OCI-LY1 (cell line): Measurements from ENCODE around the gene OXSR1.

Experiments used
- H2AFZ ChIP-seq: fragments of 200-600 bp; sonication (generic), shearing (Covaris generic); 2 replicates; pipeline ENCODE4 v1.6.0; 2014; ENCODE audit warnings: antibody characterized with exemption, mild to moderate bottlenecking, low read length
- H3F3A ChIP-seq: fragments of 200-600 bp; sonication (generic), shearing (Covaris generic); 2 replicates; pipeline ENCODE4 v1.6.0; 2014; ENCODE audit warnings: mild to moderate bottlenecking, antibody characterized with exemption, low read length, moderate library complexity; ENCODE audit not compliant: insufficient read depth
- H3K27ac ChIP-seq: fragments of 200-600 bp; sonication (generic); 2 replicates; pipeline ENCODE4 v1.5.1; 2014; ENCODE audit warnings: low read length, mixed run types, mild to moderate bottlenecking, low read depth; ENCODE audit not compliant: poor library complexity, severe bottlenecking
- H3K27me3 ChIP-seq: fragments of 200-600 bp; sonication (generic); 2 replicates; pipeline ENCODE4 v1.6.0; 2014; ENCODE audit warnings: antibody characterized with exemption, mild to moderate bottlenecking, low read length, moderate library complexity; ENCODE audit not compliant: insufficient read depth
- H3K36me3 ChIP-seq: fragments of 200-600 bp; sonication (generic); 2 replicates; pipeline ENCODE4 v1.6.1; 2014; ENCODE audit warnings: mild to moderate bottlenecking, antibody characterized with exemption, low read length, moderate library complexity, mixed read lengths; ENCODE audit not compliant: insufficient read depth
- H3K4me1 ChIP-seq: fragments of 200-600 bp; sonication (generic); 2 replicates; pipeline ENCODE4 v1.5.1; 2014; ENCODE audit warnings: mild to moderate bottlenecking, low read length, moderate library complexity; ENCODE audit not compliant: insufficient read depth, severe bottlenecking
- H3K4me2 ChIP-seq: fragments of 200-600 bp; sonication (generic), shearing (Covaris generic); 2 replicates; pipeline ENCODE4 v1.6.1; 2014; ENCODE audit warnings: low read length
- H3K4me3 ChIP-seq: fragments of 200-600 bp; sonication (generic); 2 replicates; pipeline ENCODE4 v1.5.1; 2014; ENCODE audit warnings: low read length, low read depth, mild to moderate bottlenecking, mixed read lengths; ENCODE audit not compliant: poor library complexity, severe bottlenecking
- H3K79me2 ChIP-seq: fragments of 200-600 bp; shearing (Covaris generic); 2 replicates; pipeline ENCODE4 v1.6.1; 2016; ENCODE audit warnings: mixed run types, low read length, mixed read lengths; ENCODE audit not compliant: insufficient read depth
- H3K9ac ChIP-seq: fragments of 200-600 bp; sonication (generic), shearing (Covaris generic); 2 replicates; pipeline ENCODE4 v1.6.1; 2014; ENCODE audit warnings: mild to moderate bottlenecking, low read length, mixed read lengths
- H3K9me2 ChIP-seq: fragments of 200-600 bp; sonication (generic), shearing (Covaris generic); 2 replicates; pipeline ENCODE4 v1.6.1; 2014; ENCODE audit warnings: low read depth, mild to moderate bottlenecking, low read length, mixed read lengths
- H3K9me3 ChIP-seq: fragments of 200-600 bp; shearing (Covaris generic); 2 replicates; pipeline ENCODE4 v1.6.1; 2014; ENCODE audit warnings: low read length, mixed read lengths
- H4K20me1 ChIP-seq: fragments of 200-600 bp; sonication (generic), shearing (Covaris generic); 2 replicates; pipeline ENCODE4 v1.6.0; 2016; ENCODE audit warnings: mild to moderate bottlenecking, low read length; ENCODE audit not compliant: insufficient read depth
- EZH2 ChIP-seq: fragments of 200-600 bp; sonication (generic), shearing (Covaris generic); IDR thresholded peaks from 2 replicates; pipeline ENCODE4 v1.8.0; 2017; ENCODE audit warnings: borderline replicate concordance, mixed run types, mild to moderate bottlenecking, antibody characterized with exemption, low read length, moderate library complexity, mixed read lengths
- TF ChIP-seq, protein P1 (sequence below): fragments of 200-600 bp; sonication (generic), shearing (Covaris generic); IDR thresholded peaks from 2 replicates; pipeline ENCODE4 v1.5.1; 2017; ENCODE audit warnings: mild to moderate bottlenecking, antibody characterized with exemption, low read length, moderate library complexity, mixed read lengths

OXSR1 gene

DNA sequence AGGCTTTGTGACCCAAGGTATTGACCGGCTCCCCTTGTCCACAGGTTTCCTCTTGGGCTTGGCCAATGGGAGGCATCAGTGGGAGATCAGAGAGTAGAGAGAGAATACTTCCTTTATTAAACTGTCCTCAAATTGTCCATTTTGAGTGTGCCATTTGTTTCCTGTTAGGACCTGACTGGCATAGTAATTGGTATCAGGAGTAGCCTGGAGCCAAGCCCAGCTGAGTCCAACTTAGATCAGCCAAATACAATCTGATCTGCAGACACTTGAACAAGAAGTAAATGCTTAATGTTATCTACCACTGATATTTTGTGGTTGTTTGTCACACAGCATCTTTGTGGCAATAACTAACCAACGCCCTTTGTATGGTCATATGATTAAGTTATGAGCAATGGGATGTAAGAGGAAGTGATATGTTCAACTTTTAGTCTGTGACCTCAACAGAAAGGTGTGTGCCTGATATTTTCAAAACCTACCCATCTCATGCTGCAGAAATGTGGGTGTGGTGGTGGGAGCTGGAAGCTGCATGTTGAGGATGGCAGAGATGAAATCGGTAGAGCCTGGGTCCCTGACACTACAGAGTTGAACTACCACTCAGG, 13.6 kb upstream of the OXSR1 start:
- Histone ChIP-seq H3K9me2 (no peaks in the 10 kb centered on the region), H3K27me3 (no peaks in the 10 kb centered on the region), H3K79me2 (no peaks in the 10 kb centered on the region), H3K4me1 (peaks cover 8% of the 10 kb centered on the region), H3K36me3 (no peaks in the 10 kb centered on the region), H3F3A (no peaks in the 10 kb centered on the region), H4K20me1 (no peaks in the 10 kb centered on the region), H3K9me3 (peaks cover 9% of the 10 kb centered on the region), H3K9ac (no peak overlapping the region), H3K27ac (no peak overlapping the region), H3K4me3 (no peak overlapping the region), H3K4me2 (no peak overlapping the region), H2AFZ (no peak overlapping the region)
- TF ChIP-seq EZH2, result no peak
- TF ChIP-seq, protein P1, sequence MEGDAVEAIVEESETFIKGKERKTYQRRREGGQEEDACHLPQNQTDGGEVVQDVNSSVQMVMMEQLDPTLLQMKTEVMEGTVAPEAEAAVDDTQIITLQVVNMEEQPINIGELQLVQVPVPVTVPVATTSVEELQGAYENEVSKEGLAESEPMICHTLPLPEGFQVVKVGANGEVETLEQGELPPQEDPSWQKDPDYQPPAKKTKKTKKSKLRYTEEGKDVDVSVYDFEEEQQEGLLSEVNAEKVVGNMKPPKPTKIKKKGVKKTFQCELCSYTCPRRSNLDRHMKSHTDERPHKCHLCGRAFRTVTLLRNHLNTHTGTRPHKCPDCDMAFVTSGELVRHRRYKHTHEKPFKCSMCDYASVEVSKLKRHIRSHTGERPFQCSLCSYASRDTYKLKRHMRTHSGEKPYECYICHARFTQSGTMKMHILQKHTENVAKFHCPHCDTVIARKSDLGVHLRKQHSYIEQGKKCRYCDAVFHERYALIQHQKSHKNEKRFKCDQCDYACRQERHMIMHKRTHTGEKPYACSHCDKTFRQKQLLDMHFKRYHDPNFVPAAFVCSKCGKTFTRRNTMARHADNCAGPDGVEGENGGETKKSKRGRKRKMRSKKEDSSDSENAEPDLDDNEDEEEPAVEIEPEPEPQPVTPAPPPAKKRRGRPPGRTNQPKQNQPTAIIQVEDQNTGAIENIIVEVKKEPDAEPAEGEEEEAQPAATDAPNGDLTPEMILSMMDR, result no peak

DNA sequence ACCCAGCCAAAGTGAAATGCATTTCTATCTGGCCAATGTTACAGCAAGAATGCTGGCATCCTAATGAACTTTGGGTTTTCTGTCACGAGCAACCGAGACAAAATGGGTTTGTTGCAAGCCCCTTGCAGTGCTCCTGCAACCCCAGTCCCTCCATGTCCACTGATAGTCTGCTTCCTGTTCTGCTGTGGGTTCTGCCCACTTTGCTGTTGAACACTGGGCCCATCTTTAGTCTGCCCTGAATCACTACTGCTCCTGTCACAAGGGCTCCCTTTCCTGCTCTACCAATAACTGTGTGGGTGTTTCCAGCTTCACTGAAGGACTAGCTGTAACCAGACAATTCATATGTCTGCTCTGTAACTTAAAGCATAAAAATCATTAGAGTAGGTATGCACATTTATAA, 12.7 kb upstream of the OXSR1 start:
- Histone ChIP-seq H3K27me3 (no peaks in the 10 kb centered on the region), H3K4me1 (peaks cover 8% of the 10 kb centered on the region), H3K27ac (no peak overlapping the region), H3K4me2 (no peak overlapping the region), H3K9me2 (no peaks in the 10 kb centered on the region), H3F3A (no peaks in the 10 kb centered on the region), H3K9ac (no peak overlapping the region), H3K79me2 (no peaks in the 10 kb centered on the region), H3K36me3 (no peaks in the 10 kb centered on the region), H2AFZ (no peak overlapping the region), H4K20me1 (no peaks in the 10 kb centered on the region), H3K9me3 (peaks cover 1% of the 10 kb centered on the region), H3K4me3 (no peak overlapping the region)
- no peak for TF ChIP-seq EZH2
- TF ChIP-seq, protein P1, result no peak

DNA sequence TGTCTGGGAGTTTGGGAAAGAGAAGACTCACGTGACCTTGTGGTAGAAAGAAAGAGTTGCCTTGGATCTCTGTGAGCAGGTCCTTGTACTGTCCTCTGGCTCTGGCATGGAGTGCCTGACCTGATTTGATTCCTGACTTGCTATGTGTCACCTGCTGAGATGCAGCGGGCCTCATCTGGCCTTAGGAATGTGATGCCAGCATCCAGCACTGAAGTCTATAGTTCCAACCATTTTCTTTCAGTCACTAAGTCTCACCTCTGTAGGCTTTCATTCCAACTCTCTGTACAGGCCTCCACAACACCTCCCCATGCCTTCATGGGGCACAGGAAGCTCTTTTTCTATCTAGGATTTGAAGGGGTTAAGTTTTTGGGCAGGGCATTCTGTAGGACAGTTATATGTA, 12.1 kb upstream of the OXSR1 start:
- H3K9ac ChIP-seq, result no peak overlapping the region
- H3K4me2 ChIP-seq, result no peak overlapping the region
- no peaks in the 10 kb centered on the region for H3K79me2 ChIP-seq
- H3F3A ChIP-seq, result no peaks in the 10 kb centered on the region
- H3K4me3 ChIP-seq, result no peak overlapping the region
- H3K27me3 ChIP-seq, result no peaks in the 10 kb centered on the region
- H2AFZ ChIP-seq, result no peak overlapping the region
- TF ChIP-seq, protein P1, result no peak
- no peak for TF ChIP-seq EZH2
- H3K9me2 ChIP-seq, result no peaks in the 10 kb centered on the region
- no peaks in the 10 kb centered on the region for H3K9me3 ChIP-seq
- no peaks in the 10 kb centered on the region for H3K36me3 ChIP-seq
- H3K4me1 ChIP-seq, result peaks cover 6% of the 10 kb centered on the region
- no peak overlapping the region for H3K27ac ChIP-seq
- no peaks in the 10 kb centered on the region for H4K20me1 ChIP-seq
